ENCODE data around the gene ATP23. TPM values are rescaled to one million over a fixed set of nuclear protein-coding genes. Genes with fewer than 3 reads are reported as not detected.

Gene ATP23
- polyA plus RNA-seq, 2 of the 4 experiments (the other 2 are of a cell fraction) = 7.5 to 13.4 TPM

- peak overlapping the region; percentile 90 for H3K4me2 ChIP-seq
- 84% methylated on average over 5 of the region's 5 CpGs for WGBS (ENCODE audit: missing lambda C conversion rate)
- FAIRE-seq (no peak), DNase-seq (ENCODE audit: low read depth in 1 of 2, low spot score in 1 of 2) (no peak), ATAC-seq (no peak)
- POLR2A ChIA-PET = interaction anchor here (0.8 to 4.4 kb wide), 4 partner anchors 30 to 139 kb away, joined by 3 to 77 read pairs (median 34); partner anchors contain the start of gene CTDSP2
- H3K4me3 ChIP-seq = no peak overlapping the region
- peak overlapping the region; percentile 85 to 95 for H3K27ac ChIP-seq
- H3K4me1 ChIP-seq = peaks cover 67% of the 10 kb centered on the region
- no peak for TF ChIP-seq ZC3H11A (IDR thresholded peaks at IDR 0.05)
- no peak for TF ChIP-seq KDM5A (IDR thresholded peaks at IDR 0.05)
- no peak for TF ChIP-seq RARB (CRISPR knock-in tag; IDR thresholded peaks at IDR 0.05)
- TF ChIP-seq, protein P1, sequence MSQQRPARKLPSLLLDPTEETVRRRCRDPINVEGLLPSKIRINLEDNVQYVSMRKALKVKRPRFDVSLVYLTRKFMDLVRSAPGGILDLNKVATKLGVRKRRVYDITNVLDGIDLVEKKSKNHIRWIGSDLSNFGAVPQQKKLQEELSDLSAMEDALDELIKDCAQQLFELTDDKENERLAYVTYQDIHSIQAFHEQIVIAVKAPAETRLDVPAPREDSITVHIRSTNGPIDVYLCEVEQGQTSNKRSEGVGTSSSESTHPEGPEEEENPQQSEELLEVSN (IDR thresholded peaks at IDR 0.05; ENCODE audit: borderline replicate concordance, low read depth) = no peak
- TF ChIP-seq FOSB (CRISPR knock-in tag; IDR thresholded peaks at IDR 0.05) = no peak
- no peak for TF ChIP-seq POLR2A (IDR thresholded peaks at IDR 0.05; ENCODE audit: low read length)
- TF ChIP-seq CBX2 (IDR thresholded peaks at IDR 0.05; ENCODE audit: borderline replicate concordance, low read depth) = no peak
- no peak for TF ChIP-seq CHD4 (IDR thresholded peaks at IDR 0.05; ENCODE audit: borderline replicate concordance)
- TF ChIP-seq, protein P2, sequence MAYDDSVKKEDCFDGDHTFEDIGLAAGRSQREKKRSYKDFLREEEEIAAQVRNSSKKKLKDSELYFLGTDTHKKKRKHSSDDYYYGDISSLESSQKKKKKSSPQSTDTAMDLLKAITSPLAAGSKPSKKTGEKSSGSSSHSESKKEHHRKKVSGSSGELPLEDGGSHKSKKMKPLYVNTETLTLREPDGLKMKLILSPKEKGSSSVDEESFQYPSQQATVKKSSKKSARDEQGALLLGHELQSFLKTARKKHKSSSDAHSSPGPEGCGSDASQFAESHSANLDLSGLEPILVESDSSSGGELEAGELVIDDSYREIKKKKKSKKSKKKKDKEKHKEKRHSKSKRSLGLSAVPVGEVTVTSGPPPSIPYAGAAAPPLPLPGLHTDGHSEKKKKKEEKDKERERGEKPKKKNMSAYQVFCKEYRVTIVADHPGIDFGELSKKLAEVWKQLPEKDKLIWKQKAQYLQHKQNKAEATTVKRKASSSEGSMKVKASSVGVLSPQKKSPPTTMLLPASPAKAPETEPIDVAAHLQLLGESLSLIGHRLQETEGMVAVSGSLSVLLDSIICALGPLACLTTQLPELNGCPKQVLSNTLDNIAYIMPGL (CRISPR knock-in tag; IDR thresholded peaks at IDR 0.05; ENCODE audit: borderline replicate concordance) = no peak
- no peak for TF ChIP-seq HOXB13 (CRISPR knock-in tag; IDR thresholded peaks at IDR 0.05; ENCODE audit: low read depth)
- TF ChIP-seq, protein P3, sequence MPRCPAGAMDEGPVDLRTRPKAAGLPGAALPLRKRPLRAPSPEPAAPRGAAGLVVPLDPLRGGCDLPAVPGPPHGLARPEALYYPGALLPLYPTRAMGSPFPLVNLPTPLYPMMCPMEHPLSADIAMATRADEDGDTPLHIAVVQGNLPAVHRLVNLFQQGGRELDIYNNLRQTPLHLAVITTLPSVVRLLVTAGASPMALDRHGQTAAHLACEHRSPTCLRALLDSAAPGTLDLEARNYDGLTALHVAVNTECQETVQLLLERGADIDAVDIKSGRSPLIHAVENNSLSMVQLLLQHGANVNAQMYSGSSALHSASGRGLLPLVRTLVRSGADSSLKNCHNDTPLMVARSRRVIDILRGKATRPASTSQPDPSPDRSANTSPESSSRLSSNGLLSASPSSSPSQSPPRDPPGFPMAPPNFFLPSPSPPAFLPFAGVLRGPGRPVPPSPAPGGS (IDR thresholded peaks at IDR 0.05) = no peak
- no peak for TF ChIP-seq HOXB5 (CRISPR knock-in tag; IDR thresholded peaks at IDR 0.05)
- no peak for TF ChIP-seq SREBF2 (IDR thresholded peaks at IDR 0.05)
- no peak for TF ChIP-seq ESRRA (IDR thresholded peaks at IDR 0.05; ENCODE audit: borderline replicate concordance, low read length)
- CTCF ChIA-PET = interaction anchor here (0.7 to 8.3 kb wide), 16 partner anchors 8 to 129 kb away, joined by 3 to 87 read pairs (median 11); partner anchors contain the start of genes AVIL, CTDSP2, CYP27B1 and TSFM
- no peaks in the 10 kb centered on the region for H3K9me3 ChIP-seq
These were observed 45.8 kb upstream of the ATP23 start for GRCh38 chr12:57895389-57896114.

DNA sequence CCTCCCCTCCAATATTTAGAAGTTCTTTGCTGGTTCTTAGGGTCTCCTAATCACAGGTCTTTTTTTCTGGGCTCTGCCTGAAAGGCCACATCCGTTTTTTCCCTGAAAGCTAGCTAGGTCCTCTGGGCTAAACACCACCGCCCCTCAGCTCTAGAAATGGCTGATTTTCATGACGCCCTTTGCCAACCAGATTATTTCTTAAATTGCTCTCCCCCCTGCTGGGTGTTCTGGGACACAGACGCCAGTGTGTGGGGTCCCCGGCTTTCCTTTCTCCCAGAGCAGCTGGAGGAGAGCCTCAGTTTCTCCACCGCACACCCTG, 45.3 kb upstream of the ATP23 start:
- Histone ChIP-seq H3K4me3 (peak overlapping the region; percentile 58), H3K27ac (peak overlapping the region; percentile 85 to 95), H3K4me2 (peak overlapping the region; percentile 90), H3K9me3 (no peaks in the 10 kb centered on the region), H3K4me1 (peaks cover 62% of the 10 kb centered on the region)
- POLR2A ChIA-PET = interaction anchor here (0.8 to 4.4 kb wide), 5 partner anchors 30 to 140 kb away, joined by 3 to 77 read pairs (median 5); partner anchors contain the start of gene CTDSP2
- peak in 1 of 2 experiments; percentile 6; a peak in 2 of 6 replicates for ATAC-seq
- WGBS (ENCODE audit: missing lambda C conversion rate) = 47% methylated on average over 6 of the region's 6 CpGs
- TF ChIP-seq POLR2A (IDR thresholded peaks at IDR 0.05; ENCODE audit: low read length) (no peak), CBX8 (IDR thresholded peaks at IDR 0.05) (no peak), SREBF2 (IDR thresholded peaks at IDR 0.05) (no peak), PHF8 (IDR thresholded peaks at IDR 0.05; ENCODE audit: borderline replicate concordance, low read depth) (no peak), KDM1A (IDR thresholded peaks at IDR 0.05; ENCODE audit: low read depth) (no peak), EHF (CRISPR knock-in tag; IDR thresholded peaks at IDR 0.05) (no peak), RNF2 (IDR thresholded peaks at IDR 0.05; ENCODE audit: borderline replicate concordance, low read depth) (no peak), MAFK (IDR thresholded peaks at IDR 0.05; ENCODE audit: partially characterized antibody) (no peak), CBX2 (IDR thresholded peaks at IDR 0.05; ENCODE audit: borderline replicate concordance, low read depth) (no peak), MYC (IDR thresholded peaks at IDR 0.05; ENCODE audit: borderline replicate concordance, low read length) (no peak), BHLHE40 (IDR thresholded peaks at IDR 0.05; ENCODE audit: low read depth, low read length) (no peak), ESRRA (IDR thresholded peaks at IDR 0.05; ENCODE audit: borderline replicate concordance, low read length) (no peak), FOSL2 (IDR thresholded peaks at IDR 0.05) (no peak), FOSL2 (CRISPR knock-in tag; IDR thresholded peaks at IDR 0.05) (no peak)
- TF ChIP-seq, protein P1 (IDR thresholded peaks at IDR 0.05; ENCODE audit: borderline replicate concordance, low read depth) = no peak
- TF ChIP-seq, protein P3 (IDR thresholded peaks at IDR 0.05) = no peak
- FAIRE-seq = no peak
- CTCF ChIA-PET = interaction anchor here (0.7 to 8.3 kb wide), 21 partner anchors 8 to 171 kb away, joined by 3 to 87 read pairs (median 8); partner anchors contain the start of genes AVIL, CTDSP2, CYP27B1 and TSFM
- no peak for DNase-seq (ENCODE audit: low read depth in 1 of 2, low spot score in 1 of 2)

Measured in A549 (cell line).